HUES48 (cell line): ENCODE data around the gene C1orf159.
A peak's percentile ranks its signal among the peaks of the same experiment; 100 is the strongest.
"Not testable (repeated sequence)": the region's sequence is repeated elsewhere in the genome, so short reads cannot be mapped to it uniquely, and the experiment has no call there.

Experiments used
- H3K27ac ChIP-seq: one replicate; pipeline ENCODE4 v1.7.0; 2013; ENCODE audit warnings: low read depth, low read length, inconsistent platforms
- H3K27me3 ChIP-seq: 2 replicates; pipeline ENCODE4 v1.6.1; 2013; ENCODE audit warnings: mild to moderate bottlenecking, low read length; ENCODE audit not compliant: control insufficient read depth, insufficient read depth
- H3K36me3 ChIP-seq: 2 replicates; pipeline ENCODE4 v1.6.1; 2013; ENCODE audit warnings: low read length; ENCODE audit not compliant: control insufficient read depth, insufficient read depth
- H3K4me1 ChIP-seq: 2 replicates; pipeline ENCODE4 v1.6.1; 2013; ENCODE audit warnings: mild to moderate bottlenecking, low read length; ENCODE audit not compliant: control insufficient read depth, insufficient read depth
- H3K4me3 ChIP-seq: 2 replicates; pipeline ENCODE4 v1.5.1; 2013; ENCODE audit warnings: mild to moderate bottlenecking, low read depth, low read length
- H3K9ac ChIP-seq: 2 replicates; pipeline ENCODE4 v1.6.1; 2013; ENCODE audit warnings: mild to moderate bottlenecking, low read depth, low read length, moderate library complexity
- H3K9me3 ChIP-seq: 2 replicates; pipeline ENCODE4 v1.6.1; 2013; ENCODE audit warnings: low read length; ENCODE audit not compliant: control insufficient read depth, insufficient read depth

C1orf159 gene

DNA sequence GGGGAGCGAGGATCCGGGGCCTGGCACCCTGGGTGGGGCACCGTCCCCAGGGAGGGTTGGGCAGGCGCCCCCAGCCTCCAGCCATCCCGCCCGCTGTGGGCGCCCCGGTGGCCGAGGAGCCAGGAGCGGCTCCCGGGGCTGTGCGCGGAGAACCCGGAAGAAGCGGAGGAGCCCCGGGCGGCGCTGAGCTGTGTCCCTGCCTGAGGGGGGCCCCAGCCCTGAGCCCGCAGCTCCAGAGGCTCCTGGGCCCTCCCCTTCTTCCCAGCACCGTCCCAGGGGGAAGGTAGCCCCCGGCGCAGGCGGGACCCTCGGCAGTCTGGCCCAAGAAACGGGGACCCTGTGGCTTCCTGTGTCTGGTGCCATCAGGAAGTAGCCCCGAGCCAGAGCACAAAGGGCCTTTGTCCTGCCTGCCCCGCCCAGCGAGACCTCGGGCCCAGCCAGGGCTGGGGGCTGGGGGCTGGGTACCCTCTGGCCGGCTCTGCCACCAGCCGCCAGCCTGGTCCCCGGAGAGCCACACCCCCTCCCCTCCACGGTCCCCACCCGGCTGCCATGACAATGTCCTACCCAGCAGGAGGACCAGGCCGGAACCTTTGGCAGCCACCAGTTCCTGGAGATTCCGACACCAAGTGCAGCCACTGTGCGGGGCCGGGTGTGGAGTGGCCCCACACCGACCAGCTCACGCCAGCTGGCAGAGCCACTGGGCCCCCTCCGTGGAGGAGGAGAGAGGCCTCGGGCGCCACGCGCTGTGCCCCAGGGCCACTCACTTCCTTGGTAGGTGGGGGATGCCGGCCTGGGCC is 42.2 kb upstream of the C1orf159 start:
- Histone ChIP-seq H3K4me3 (peak overlapping the region; percentile 59), H3K9me3 (no peaks in the 10 kb centered on the region), H3K9ac (peak overlapping the region; percentile 51), H3K27me3 (no peaks in the 10 kb centered on the region; the same call in 1 of the 2 replicates), H3K36me3 (no peaks in the 10 kb centered on the region), H3K4me1 (peaks cover 3% of the 10 kb centered on the region; the same call in 1 of the 2 replicates), H3K27ac (peak overlapping the region; percentile 78)

GRCh38 chr1:1157426-1157913 is 41.6 kb upstream of the C1orf159 start:
- peak overlapping the region; percentile 59 for H3K4me3 ChIP-seq
- no peaks in the 10 kb centered on the region; the same call in 1 of the 2 replicates for H3K27me3 ChIP-seq
- H3K27ac ChIP-seq = peak overlapping the region; percentile 78
- peak overlapping the region; percentile 51 for H3K9ac ChIP-seq
- H3K9me3 ChIP-seq = 0 out of 2 replicates have a peak, but pooled peaks cover 4% of the 10 kb centered on the region
- H3K4me1 ChIP-seq = peaks cover 3% of the 10 kb centered on the region; the same call in 1 of the 2 replicates
- H3K36me3 ChIP-seq = no peaks in the 10 kb centered on the region

- Histone ChIP-seq H3K4me1 (peaks cover 3% of the 10 kb centered on the region; the same call in 1 of the 2 replicates), H3K9me3 (0 out of 2 replicates have a peak, but pooled peaks cover 4% of the 10 kb centered on the region), H3K27me3 (no peaks in the 10 kb centered on the region; the same call in 1 of the 2 replicates), H3K9ac (no peak overlapping the region), H3K36me3 (no peaks in the 10 kb centered on the region), H3K27ac (no peak overlapping the region), H3K4me3 (no peak overlapping the region)
Measured at GRCh38 chr1:1157033-1157365, 41.1 kb upstream of the C1orf159 start.

DNA sequence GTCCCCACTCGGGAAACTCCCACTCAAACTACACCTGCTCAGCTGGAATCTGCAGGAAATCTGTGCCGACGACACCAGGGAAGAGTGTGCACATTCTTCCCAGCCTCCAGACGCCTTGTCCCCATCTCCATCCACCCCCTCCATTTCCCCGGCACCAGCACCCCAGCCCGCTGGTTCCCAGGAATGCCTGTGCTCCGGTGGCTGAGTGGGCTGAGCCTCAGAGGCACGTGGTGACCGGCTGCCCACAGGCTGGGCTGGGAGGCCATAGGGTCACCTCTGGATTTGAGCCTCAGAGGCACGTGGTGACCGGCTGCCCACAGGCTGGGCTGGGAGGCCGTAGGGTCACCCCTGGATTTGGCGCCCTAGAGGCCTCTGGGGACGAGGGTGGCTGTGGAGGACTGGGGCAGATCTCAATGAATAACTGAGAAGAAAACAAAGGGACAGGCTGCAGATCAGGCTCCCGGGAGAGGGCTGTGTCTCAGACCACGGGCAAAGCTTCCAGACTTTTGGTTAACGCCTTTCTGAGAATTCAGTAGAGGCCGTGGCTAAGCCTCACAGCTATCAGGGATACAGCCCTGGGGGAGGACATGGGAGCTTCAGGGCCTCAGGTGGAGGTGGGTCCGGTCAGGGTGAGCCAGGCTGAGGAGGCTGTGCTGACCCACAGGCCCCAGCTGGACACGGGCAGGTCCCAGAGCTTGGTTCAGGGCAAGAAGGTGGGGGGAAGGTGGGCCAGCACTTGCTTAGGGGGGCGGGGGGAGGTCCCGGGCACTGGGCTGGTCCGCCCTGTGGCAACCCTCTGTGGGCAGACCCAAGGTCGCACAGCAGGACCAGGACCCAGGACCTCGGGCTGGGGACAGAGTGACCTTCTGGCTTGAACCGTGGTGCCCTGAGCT is 40.5 kb upstream of the C1orf159 start:
- Histone ChIP-seq H3K36me3 (no peaks in the 10 kb centered on the region), H3K9me3 (0 out of 2 replicates have a peak, but pooled peaks cover 4% of the 10 kb centered on the region), H3K27ac (no peak overlapping the region), H3K27me3 (no peaks in the 10 kb centered on the region; the same call in 1 of the 2 replicates), H3K9ac (no peak overlapping the region), H3K4me3 (no peak overlapping the region), H3K4me1 (peaks cover 3% of the 10 kb centered on the region; the same call in 1 of the 2 replicates)

DNA sequence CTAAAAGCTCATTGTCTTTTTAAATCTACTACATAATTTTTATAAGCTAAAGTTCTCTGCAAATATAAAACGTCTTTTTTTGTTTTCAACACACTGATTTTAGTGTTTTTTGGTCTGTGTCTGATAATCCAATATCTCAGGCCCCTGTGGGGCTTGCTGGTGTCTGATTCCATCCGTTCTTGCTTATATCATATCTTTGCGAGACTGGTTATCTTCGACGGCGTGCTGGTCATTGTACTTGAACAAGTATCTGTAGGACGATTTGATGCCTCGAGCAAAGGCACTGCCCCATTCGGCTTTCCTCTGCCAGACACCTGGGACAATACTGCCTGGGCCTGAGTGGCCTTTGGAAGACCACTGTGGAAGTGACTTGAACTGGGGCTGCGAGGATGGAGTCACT is 39.4 kb upstream of the C1orf159 start:
- no peak overlapping the region for H3K4me3 ChIP-seq
- 0 out of 2 replicates have a peak, but pooled peaks cover 4% of the 10 kb centered on the region for H3K9me3 ChIP-seq
- no peak overlapping the region for H3K27ac ChIP-seq
- H3K4me1 ChIP-seq = peaks cover 3% of the 10 kb centered on the region; the same call in 1 of the 2 replicates
- no peak overlapping the region for H3K9ac ChIP-seq
- H3K36me3 ChIP-seq = no peaks in the 10 kb centered on the region
- no peaks in the 10 kb centered on the region; the same call in 1 of the 2 replicates for H3K27me3 ChIP-seq

DNA sequence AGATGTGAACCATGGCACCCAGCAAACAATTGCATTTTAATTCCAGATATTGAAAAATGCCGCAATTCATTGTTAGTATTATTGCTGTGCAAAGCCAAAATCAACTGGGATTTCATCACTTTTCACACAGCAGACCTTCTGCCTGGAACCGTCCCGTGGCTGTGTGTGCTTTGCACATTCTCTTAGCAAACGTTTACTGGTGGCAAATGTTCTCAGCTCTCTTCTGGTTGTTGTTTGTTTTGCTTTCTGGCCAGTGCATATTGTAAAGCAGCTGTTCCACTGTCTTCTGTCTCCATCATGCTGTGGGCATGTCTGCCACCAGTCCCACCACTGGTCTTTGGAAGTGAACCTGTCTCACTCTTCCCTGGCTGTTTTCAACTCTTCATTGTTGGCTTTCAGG is 38.0 kb upstream of the C1orf159 start:
- Histone ChIP-seq H3K4me1 (peaks cover 3% of the 10 kb centered on the region; the same call in 1 of the 2 replicates), H3K27me3 (no peaks in the 10 kb centered on the region; the same call in 1 of the 2 replicates), H3K36me3 (no peaks in the 10 kb centered on the region), H3K4me3 (no peak overlapping the region), H3K9ac (no peak overlapping the region), H3K9me3 (0 out of 2 replicates have a peak, but pooled peaks cover 4% of the 10 kb centered on the region), H3K27ac (no peak overlapping the region)

DNA sequence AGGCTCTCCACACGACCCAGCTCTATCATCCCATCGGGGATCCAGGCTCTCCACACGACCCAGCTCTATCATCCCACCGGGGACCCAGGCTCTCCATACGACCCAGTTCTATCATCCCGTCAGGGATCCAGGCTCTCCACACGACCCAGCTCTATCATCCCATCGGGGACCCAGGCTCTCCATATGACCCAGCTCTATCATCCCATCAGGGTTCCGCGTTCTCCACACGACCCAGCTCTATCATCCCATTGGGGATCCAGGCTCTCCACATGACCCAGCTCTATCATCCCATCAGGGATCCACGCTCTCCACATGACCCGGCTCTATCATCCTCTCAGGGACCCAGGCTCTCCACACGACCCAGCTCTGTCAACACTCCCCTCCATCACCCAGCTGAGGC is 37.3 kb upstream of the C1orf159 start:
- not testable (repeated sequence) for H3K27ac ChIP-seq, H3K4me3 ChIP-seq, H3K4me1 ChIP-seq, H3K36me3 ChIP-seq, H3K27me3 ChIP-seq, H3K9me3 ChIP-seq, H3K9ac ChIP-seq

GRCh38 chr1:1152431-1152830 is 36.5 kb upstream of the C1orf159 start:
- H3K9me3 ChIP-seq, H3K9ac ChIP-seq, H3K4me3 ChIP-seq, H3K27ac ChIP-seq, H3K36me3 ChIP-seq, H3K27me3 ChIP-seq, H3K4me1 ChIP-seq: not testable (repeated sequence)

DNA sequence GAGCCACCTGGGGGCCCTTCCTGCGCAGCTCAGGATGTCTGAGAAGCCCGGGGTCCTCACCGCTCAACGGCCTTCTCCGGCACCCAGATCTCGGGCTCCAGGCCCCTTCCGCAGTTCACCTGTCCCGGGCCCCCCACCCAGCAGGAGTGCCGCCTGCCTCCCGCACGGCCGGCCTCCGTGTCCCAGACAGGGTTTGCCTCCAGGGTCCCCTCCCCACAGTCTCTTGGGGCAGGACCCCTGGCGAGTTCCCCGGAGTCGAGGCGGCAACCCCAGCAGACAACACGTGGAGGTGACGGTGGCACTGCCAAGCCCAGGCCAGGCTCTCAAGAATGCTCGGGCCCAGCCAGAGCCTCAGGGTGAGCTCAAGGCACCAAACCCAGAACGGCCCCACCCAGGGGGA is 35.4 kb upstream of the C1orf159 start:
- H3K4me3 ChIP-seq = no peak overlapping the region
- no peaks in the 10 kb centered on the region for H3K4me1 ChIP-seq
- H3K27me3 ChIP-seq = no peaks in the 10 kb centered on the region; the same call in 1 of the 2 replicates
- no peak overlapping the region for H3K27ac ChIP-seq
- H3K9me3 ChIP-seq = 0 out of 2 replicates have a peak, but pooled peaks cover 4% of the 10 kb centered on the region
- no peak overlapping the region for H3K9ac ChIP-seq
- no peaks in the 10 kb centered on the region for H3K36me3 ChIP-seq

DNA sequence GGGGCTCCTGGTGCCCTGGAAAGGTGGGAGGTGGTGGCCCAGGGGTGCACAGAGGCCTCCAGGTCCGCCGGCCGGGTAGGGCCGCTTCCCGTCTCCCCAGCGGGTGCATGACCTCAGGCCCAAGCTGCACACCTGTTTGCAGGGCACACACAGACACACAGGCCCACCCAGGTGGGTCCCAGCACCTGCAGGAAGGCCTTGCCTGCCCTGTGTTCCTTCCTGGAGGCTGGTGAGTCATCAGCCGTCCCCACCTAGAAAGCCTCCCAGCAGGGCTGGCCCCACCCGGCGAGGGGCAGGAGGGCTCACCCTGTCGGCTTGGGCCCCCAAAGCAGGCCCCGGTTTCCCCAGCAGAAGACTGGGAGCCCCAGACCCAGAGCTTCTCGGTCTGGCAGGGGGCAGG is 34.2 kb upstream of the C1orf159 start:
- no peak overlapping the region for H3K9ac ChIP-seq
- no peak overlapping the region for H3K27ac ChIP-seq
- H3K27me3 ChIP-seq = no peaks in the 10 kb centered on the region; the same call in 1 of the 2 replicates
- no peaks in the 10 kb centered on the region for H3K36me3 ChIP-seq
- no peak overlapping the region for H3K4me3 ChIP-seq
- H3K4me1 ChIP-seq = no peaks in the 10 kb centered on the region
- H3K9me3 ChIP-seq = 0 out of 2 replicates have a peak, but pooled peaks cover 4% of the 10 kb centered on the region
